Fibroblast of villous mesenchyme (primary cell): ENCODE data around the gene ZCCHC4. TPM values are rescaled to one million over a fixed set of nuclear protein-coding genes. Genes with fewer than 3 reads are reported as not detected.

ENCODE experiments used
- DNase-seq: peaks from one replicate; pipeline ENCODE4 v3.0.0-alpha.2; 2010; ENCODE audit warnings: low read depth
- H3K4me3 ChIP-seq: 2 replicates; pipeline ENCODE4 v1.5.1; 2011; ENCODE audit warnings: low read depth, mild to moderate bottlenecking, low read length
- CTCF ChIP-seq: IDR thresholded peaks from 2 replicates; pipeline ENCODE4 v1.5.1; 2012; ENCODE audit warnings: low read depth, mild to moderate bottlenecking, low read length; ENCODE audit not compliant: insufficient read depth
- total RNA-seq: library from RNA; depleted of rRNA; stranded (reverse); fragments of >200 nt; gene quantifications from 2 replicates; pipeline ENCODE4 v1.2.3, GENCODE V29; 2012

The ZCCHC4 gene
- total RNA-seq, 1 donor = 15.1 TPM

- H3K4me3 ChIP-seq = no peak overlapping the region
- no peak for DNase-seq
- TF ChIP-seq CTCF = no peak
These were observed 6.0 kb upstream of the ZCCHC4 start for GRCh38 chr4:25306518-25307057.

- no peak for DNase-seq
- no peak overlapping the region for H3K4me3 ChIP-seq
- no peak for TF ChIP-seq CTCF
These were observed 5.0 kb upstream of the ZCCHC4 start for GRCh38 chr4:25307596-25307995.

- no peak for TF ChIP-seq CTCF
- no peak overlapping the region for H3K4me3 ChIP-seq
- no peak for DNase-seq
These were observed 4.3 kb upstream of the ZCCHC4 start for GRCh38 chr4:25308306-25308705.

- H3K4me3 ChIP-seq = no peak overlapping the region
- no peak for TF ChIP-seq CTCF
- DNase-seq = peak; percentile 37
These were observed 3.8 kb upstream of the ZCCHC4 start for GRCh38 chr4:25308761-25309160.

GRCh38 chr4:25310066-25310802 lies 2.3 kb upstream of the ZCCHC4 start:
- peak; percentile 59 for DNase-seq
- H3K4me3 ChIP-seq = no peak overlapping the region
- no peak for TF ChIP-seq CTCF

- peak overlapping the region; percentile 19 for H3K4me3 ChIP-seq
- TF ChIP-seq CTCF = no peak
- DNase-seq = no peak
These were observed 1.8 kb upstream of the ZCCHC4 start for GRCh38 chr4:25310803-25311166.
